Measurements from ENCODE around the gene VAC14. TPM values are rescaled to one million over a fixed set of nuclear protein-coding genes. Genes with fewer than 3 reads are reported as not detected.

The VAC14 gene
- total RNA-seq, 1 donor from 2014 or later: 19.0 TPM

DNA sequence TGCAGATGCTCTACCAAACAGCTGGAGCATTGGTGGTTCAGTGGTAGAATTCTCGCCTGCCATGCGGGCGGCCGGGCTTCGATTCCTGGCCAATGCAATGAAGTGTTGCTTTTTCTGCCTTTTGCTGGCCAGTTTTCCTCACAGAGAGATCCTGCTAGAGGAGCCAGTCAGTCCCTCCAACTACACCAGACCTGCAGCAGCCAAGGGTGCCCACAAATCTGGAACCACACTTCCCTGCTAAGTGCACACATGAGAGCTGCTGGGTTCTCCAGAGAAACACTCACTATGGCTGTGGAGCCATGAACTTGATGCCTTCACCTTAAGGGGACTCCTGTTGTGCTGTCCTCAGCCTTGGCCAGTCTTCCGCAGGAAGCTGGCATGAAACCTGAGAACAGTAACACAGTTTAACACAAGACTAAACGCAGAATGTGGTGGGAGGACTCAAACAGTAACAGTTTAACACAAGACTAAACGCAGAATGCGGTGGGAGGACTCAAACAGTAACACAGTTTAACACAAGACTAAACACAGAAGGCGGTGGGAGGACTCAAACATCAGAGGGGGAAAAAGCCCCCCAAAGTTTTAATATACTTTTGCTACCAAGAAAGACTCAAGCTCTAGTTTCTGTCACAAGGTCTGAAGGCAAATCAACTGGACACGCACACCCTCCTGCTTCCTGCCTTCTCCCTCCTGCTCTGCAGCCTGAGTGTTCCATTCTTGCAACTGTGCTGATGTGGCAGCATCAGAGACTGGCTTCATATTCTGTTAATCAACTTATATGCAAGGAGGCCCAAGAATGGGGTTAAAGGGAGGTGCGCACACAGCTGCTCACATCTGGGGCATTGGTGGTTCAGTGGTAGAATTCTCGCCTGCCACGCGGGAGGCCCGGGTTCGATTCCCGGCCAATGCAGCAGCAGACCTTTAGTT, 12.0 kb downstream of the VAC14 start:
- no peak for DNase-seq (ENCODE audit: low spot score)

GRCh38 chr16:70786020-70786755, 14.8 kb downstream of the VAC14 start:
- intact Hi-C loops (cut with DNase I): no loop called here
- DNase-seq (ENCODE audit: low spot score): no peak

More for the DNA sequence above, 12.0 kb downstream of the VAC14 start:
- intact Hi-C loops (cut with DNase I): no loop called here

DNA sequence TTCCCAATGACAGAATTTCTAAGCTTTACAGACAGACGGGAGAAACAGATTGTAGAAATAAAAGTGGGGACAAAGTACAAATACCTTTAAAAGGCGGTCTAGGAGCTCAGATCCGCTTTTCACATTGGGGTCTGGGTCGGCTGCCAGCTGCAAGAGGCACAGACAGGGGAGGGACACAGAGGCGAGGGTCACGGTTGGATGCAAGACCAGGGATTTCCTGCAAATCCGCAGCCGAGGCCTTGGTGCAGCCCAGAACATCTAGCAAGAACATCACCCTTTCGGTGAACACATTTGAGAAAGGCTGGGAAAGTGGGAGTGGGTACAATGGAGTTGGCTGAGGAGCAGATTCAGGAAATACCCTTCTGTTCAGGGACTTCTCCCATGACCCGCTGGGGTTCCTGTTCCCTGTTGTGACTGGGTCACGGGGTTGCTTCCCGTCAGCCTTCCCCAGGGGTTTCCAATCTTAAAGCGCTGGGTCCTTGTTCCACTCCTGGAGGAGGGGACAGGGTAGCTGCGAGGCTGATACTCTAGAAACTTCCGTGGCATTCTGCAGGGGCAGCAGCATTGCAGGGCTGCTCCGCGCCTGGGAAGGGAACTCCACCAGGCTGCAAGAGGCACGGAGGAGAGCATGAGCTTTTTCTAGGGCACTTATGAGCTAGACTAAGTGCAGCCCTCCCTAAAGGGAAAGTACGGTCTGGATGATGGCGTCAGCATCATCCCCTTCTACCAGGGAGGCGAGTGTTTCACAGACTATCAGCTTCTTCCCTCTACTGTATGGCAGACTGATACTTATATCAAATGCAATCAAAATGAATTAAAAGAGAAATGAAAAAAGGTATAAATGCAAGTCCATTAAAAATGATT, 16.0 kb downstream of the VAC14 start:
- DNase-seq (ENCODE audit: low spot score): no peak
- intact Hi-C loops (cut with DNase I): no loop called here

GRCh38 chr16:70782237-70782636, 18.7 kb downstream of the VAC14 start:
- intact Hi-C loops (cut with DNase I): no loop called here
- no peak for DNase-seq (ENCODE audit: low spot score)

- DNase-seq (ENCODE audit: low spot score): no peak
- intact Hi-C loops (cut with DNase I): no loop called here
Observed at GRCh38 chr16:70781800-70782199, 19.2 kb downstream of the VAC14 start.

DNA sequence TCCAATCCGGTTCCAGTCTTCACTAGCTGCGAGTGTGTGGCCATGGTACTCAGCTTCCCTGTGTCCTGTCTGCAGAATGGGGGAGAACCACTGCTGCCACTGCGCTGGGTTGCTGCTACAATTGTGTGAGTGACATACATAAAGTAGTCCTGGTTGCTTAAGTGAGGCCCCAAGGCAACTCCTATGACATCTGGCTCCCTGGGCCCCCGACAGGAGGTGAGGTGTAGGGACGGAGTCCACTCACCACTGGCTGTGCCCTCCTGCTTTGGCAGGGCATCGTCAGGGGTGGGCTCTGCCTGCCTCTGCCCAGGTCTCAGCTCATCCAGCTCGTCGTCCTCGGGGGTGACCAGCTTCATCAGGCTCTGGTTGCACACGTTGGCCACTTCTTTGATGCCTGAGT, 20.4 kb downstream of the VAC14 start:
- DNase-seq (ENCODE audit: low spot score): no peak
- intact Hi-C loops (cut with DNase I): no loop called here

GRCh38 chr16:70779361-70779760, 21.6 kb downstream of the VAC14 start:
- intact Hi-C loops (cut with DNase I): no loop called here
- DNase-seq (ENCODE audit: low spot score): no peak

DNA sequence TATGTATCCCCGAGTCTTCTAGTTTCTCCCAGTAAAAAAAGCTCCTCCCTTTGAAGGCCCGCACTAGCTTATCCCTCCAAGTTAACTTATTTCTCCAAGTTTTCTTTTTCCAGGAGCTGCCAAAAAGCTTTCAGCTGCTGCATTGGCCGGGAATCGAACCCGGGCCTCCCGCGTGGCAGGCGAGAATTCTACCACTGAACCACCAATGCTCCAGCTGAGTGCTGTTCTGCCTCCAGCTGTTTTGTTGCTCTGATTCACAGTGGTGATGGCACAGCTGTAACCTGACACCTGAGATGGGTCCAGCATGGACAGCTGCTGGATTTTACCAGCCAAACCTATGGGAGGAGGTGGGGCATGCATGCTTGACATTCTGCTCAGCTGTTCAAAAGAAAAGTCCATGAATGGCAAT, 22.1 kb downstream of the VAC14 start:
- DNase-seq (ENCODE audit: low spot score): no peak
- intact Hi-C loops (cut with DNase I): no loop called here

- intact Hi-C loops (cut with DNase I): no loop called here
- no peak for DNase-seq (ENCODE audit: low spot score)
Observed at GRCh38 chr16:70777973-70778406, 23.0 kb downstream of the VAC14 start.

DNA sequence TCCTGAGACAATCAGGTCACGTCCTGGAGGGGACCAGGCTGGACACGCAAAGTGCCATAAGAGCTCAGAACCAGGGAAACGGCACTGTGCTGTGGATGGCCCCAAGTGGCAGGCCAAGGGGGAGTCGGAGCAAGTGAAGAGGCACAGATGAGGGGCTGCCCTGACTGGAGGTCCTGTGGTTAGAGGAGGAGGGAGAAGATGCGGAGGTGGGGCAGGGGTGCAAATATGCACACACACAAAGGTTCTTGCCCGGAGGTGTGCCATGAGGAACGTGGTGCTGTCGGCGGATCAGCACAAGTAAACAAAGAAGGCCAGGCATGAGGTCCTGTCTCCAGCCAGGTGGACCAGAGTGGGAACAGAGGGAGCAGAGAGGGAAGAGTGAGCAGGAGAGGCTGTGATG, 23.5 kb downstream of the VAC14 start:
- DNase-seq (ENCODE audit: low spot score): no peak
- intact Hi-C loops (cut with DNase I): no loop called here

- intact Hi-C loops (cut with DNase I): no loop called here
- no peak for DNase-seq (ENCODE audit: low spot score)
Observed at GRCh38 chr16:70775399-70775798, 25.6 kb downstream of the VAC14 start.

DNA sequence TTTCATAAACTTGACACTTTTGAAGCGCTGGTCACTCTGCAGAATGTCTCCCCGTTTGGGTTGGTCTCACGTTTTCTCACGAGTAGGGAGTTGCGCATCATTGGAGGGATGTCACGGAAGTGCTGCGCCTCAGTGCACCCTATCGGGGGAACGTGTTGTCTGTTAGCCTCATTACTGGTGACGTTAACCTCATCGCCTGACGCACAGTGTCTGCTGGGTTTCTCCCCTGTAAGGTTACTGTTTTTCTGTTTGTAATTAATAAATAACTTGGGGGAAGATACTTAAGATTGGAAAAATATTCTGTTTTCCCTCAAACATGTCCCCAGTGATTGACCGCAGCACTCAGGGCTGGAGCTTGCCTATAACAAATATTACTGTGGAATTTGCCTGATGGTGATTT, 26.7 kb downstream of the VAC14 start:
- intact Hi-C loops (cut with DNase I): no loop called here
- no peak for DNase-seq (ENCODE audit: low spot score)

GRCh38 chr16:70772493-70772892, 28.5 kb downstream of the VAC14 start:
- intact Hi-C loops (cut with DNase I): no loop called here
- no peak for DNase-seq (ENCODE audit: low spot score)

DNA sequence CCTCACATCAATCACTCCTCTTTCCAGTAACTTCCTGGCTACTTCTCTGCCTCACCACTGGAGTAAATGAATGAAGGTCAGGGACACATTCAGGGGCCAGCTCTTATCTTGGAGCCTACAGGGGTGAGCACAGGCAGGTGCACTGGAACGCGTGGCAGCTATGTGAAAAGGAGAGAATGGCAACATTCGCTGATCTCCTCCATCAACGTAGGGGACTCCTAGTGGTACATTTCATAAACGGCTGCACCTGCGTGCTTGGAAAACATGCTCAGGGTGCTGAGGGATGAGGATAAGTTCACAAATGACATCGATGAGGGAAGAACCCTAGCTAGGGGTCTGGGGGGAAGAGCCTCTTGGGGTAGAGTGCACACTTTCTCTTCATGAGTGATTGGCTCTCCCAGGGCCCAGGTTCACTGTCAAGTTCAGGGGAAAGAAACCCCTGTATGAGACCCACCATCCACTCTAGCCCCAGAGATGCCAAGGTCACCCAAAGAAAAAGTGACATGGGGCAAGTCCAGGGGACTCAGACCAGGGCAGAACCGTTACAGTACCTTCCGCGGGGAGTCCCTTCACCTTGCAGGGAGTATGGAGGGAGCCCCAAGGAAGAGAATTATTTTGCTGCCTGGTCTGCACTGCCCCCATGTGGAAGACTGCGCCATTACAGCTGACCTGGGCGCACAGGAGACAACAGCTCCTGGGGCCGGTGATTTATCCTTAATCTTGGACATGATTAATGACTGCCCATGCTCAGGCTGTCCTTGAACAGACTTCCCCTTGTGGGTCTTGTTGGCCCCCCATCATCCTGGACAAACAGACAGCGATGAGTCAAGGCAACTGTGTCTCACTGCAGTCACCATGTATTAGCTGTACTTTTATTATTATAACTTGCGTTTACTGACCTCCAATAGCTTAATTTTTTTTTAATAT, 30.1 kb downstream of the VAC14 start:
- intact Hi-C loops (cut with DNase I): loop anchor here (2.0 kb wide), 1 partner anchor 90 kb away; no protein-coding TSS in a partner anchor
- no peak for DNase-seq (ENCODE audit: low spot score)

DNA sequence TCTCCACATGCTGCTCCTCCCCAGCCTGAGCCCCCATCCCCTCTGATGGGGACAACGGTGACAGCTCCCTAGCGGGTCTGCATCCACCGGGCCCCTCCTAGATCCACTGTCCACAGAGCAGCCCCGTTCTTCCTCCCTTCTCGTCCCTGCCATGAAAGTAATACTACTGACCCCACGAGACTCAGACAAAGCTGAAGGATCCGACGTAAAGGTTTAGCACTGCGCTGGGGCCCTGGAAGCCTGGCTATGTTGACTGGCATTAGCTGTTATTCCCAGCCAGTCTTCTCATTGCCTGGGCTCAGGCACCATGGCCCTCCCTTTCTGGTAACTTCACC, 30.7 kb downstream of the VAC14 start:
- intact Hi-C loops (cut with DNase I): loop anchor here (2.0 kb wide), 1 partner anchor 89 kb away; no protein-coding TSS in a partner anchor
- no peak for DNase-seq (ENCODE audit: low spot score)

DNA sequence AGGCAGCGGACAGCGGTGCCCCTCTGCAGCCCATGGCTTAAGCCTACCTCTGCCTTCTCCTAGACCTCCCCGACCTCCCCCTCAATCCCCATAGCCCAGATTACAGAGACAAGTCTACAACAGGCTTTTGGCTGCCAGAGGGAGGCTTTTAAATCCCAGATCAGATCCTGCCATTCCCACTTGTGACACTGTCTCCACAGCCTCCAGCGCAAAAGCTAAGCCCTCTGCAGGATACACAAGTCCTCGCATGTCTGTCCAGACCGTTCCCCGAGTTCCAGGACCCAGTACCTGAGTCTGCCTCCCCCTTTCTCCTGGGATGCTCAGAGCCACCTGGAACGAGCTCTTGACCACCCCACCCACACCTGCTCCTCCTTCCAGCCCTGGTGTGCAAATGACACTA, 31.2 kb downstream of the VAC14 start:
- intact Hi-C loops (cut with DNase I): loop anchor here (2.0 kb wide), 1 partner anchor 89 kb away; no protein-coding TSS in a partner anchor
- no peak for DNase-seq (ENCODE audit: low spot score)

- intact Hi-C loops (cut with DNase I): no loop called here
- no peak for DNase-seq (ENCODE audit: low spot score)
Observed at GRCh38 chr16:70769131-70769530, 31.8 kb downstream of the VAC14 start.

GRCh38 chr16:70768203-70768580, 32.8 kb downstream of the VAC14 start:
- intact Hi-C loops (cut with DNase I): no loop called here
- no peak for DNase-seq (ENCODE audit: low spot score)

All from cardiac septum (tissue), 1 donor.